COLO668 (cell line): ENCODE data around the gene NDEL1.

Experiments used
- DNase-seq: peaks from one replicate; lab custom pipeline; 2025; ENCODE audit not compliant: unreplicated experiment; lab: John Stamatoyannopoulos, UW

Gene NDEL1

DNA sequence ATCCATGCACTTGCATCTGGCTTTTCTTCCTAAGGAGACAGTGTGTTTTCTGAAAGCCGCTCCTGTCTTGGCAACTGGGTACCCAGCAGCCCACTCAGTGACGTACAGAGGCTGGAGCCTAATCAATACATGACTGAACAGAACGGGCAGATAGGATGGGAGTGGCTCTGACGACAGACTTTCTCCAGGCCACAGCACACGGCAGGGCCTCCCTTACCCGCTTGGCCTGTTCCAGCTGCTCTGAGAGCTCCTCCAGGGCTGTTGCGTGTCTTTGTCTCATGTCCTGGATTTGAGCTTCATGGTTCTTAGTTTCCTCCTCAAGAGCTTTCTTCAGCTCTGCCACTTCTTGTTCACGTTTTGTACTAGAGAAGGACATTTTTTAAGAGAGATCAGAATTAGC lies 64.9 kb downstream of the NDEL1 start:
- no peak for DNase-seq

DNA sequence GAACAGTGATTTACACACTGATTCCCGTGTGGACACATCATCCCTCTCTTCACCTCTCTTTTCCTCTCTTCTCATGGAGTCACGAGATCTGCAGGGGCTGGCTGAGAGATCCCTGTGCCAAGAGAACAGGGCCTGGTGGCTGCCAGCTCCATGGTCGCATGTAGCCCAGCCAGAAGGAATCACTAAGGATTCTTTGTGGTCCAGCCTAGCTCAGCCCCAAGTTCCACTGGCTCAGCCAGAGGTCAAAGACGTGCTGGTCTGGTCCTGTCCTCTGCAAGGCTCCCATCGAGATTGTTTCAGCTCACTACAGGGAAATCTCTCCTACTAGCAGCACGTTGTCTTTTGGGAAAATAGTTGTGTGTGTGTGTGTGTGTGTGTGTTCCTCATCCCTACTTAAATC lies 66.4 kb downstream of the NDEL1 start:
- DNase-seq, result no peak

DNA sequence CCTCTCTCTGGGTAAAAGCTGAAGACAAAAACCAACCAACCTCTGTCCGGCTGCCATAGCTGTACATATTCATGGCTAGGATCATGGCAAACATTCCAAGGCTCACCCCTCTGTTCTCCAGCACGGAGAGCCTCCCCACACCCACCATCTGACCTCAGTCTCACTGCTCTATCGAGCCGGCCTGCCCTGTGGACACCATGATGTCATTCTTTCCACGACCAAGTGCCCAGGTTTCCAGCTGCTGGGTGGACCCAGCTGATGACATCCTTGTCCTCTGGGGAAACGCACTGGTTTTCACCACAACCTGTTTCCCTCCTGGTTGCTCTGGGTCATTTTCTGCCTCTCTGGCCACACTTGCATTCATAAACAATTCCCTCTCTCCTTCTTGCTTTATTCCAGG lies 67.7 kb downstream of the NDEL1 start:
- no peak for DNase-seq

DNA sequence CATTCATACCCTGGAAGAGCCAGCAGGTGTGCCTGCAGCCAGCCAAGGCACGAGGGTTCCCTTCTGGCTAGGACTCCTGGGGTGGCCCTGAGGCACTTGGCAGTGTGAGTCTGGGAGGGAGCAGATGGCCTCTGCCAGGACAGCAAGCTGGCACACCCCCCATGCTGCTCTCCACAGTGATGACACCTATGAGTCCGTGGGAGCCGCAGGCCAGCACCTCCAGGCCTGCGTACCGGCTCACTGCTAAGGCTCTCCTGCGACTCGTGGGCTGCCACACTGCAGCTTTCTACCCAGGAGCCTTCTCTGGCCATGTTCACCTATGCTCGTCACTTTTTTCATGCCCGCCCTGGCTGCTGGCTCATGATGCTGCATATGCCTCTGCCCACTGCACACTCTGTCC lies 68.1 kb downstream of the NDEL1 start:
- DNase-seq, result peak; percentile 0

DNA sequence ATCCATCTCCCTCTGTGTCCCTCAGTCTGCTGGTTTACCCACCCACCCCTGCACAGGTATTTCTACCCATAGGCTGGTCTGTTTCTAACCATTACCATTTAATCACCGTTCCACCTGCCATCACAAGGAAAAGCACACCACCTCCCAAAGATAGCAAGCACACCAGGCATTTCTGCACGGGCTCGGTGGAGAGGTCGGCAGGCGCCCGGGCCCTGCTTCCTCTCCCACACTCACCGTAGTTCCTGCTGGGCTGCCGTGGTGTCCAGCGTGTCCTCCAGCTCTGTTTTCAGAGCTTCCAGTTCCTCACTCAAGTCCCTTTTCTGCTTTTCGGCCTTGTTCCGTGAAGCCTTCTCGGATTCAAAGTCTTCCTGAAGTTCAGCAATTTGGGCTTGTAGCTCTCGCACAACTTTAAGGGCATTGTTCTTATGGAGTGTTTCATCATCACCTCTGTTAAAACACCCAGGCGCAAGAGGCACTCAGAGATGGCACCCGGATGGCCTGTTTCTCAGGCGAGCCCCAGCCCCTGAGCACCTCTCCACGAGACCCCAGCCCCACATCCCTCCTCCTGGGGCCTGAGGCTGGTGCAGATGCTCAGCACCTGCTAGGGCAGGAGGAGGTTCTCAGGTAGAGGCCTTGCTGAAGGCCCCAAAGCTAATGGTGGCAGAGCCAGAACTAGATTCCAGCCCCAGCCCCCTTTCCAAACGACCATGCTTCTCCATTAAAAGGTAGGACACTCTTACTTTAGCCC lies 69.0 kb downstream of the NDEL1 start:
- DNase-seq, result no peak

DNA sequence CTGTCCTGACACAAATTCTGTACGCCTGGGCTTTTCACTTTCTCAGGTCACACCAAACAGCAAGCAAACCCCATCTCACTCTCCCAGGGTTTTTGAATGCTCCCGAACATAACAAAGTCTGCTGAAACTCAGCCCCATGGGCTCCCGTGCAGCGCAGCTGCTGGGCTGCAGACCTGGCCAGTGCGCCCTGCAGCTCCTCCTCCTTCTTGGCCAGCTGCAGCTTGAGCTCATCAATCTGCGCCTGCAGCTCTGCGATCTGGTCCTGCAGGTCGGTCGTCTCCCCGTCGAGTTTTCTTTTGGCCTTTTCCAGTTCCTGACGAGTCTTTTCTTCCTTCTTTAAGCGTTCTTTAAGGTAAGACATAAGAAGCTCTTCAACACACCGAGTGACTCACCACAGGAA lies 70.5 kb downstream of the NDEL1 start:
- DNase-seq, result no peak

DNA sequence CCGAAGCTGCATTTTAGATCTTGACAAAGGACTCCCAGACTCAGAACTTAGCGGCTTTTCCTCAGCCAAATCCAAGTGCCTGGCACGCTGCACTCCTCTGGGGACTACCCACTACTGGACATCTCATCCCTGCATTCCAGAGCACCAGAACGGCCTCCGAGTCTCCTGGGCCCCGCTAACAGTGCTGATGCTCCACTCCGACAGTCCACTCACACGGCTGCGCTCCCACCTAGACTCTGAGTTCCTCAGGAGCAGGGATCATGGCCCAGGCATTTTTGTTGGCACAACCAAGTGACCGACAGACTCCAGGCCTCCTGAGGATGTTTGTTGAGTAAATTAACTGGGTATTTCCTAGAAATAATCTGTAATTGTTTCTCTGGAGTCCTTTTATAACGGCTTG lies 79.1 kb downstream of the NDEL1 start:
- no peak for DNase-seq
